ENCODE measurements around the gene SRC.

Gene SRC

DNA sequence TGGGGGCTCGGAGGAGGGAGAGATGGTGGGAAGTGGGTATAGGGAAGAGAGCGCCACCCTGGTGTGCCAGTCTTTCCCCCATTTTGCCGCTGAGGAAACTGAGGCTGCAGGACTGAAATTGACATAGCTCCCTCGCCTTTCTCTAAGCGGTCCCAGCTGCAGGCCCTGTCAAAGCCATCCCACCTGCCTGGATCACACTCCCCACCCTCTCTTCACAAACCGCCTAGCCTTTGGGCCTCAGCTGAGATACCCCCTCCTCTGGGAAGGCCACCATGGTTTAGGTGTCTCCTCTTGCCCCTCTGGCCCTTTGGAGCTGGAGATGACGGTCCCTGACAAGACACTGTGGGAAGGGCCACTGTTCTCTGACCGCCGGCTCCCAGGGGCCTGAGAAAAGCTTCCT lies 16.9 kb downstream of the SRC start:
- no peaks in the 10 kb centered on the region for H3K9me3 ChIP-seq (ENCODE audit: low read length)
- no peak overlapping the region for H3K27ac ChIP-seq (ENCODE audit: low read depth, low read length, poor library complexity, severe bottlenecking)
- no peaks in the 10 kb centered on the region for H3K9me2 ChIP-seq (ENCODE audit: low read depth, low read length)
- no peak overlapping the region for H2AFZ ChIP-seq (ENCODE audit: low read length)
- no peaks in the 10 kb centered on the region for H3K36me3 ChIP-seq (ENCODE audit: insufficient read depth, low read length)
- no peaks in the 10 kb centered on the region for H3K79me2 ChIP-seq (ENCODE audit: insufficient read depth, low read length)
- no peaks in the 10 kb centered on the region for H3F3A ChIP-seq (ENCODE audit: insufficient read depth, low read length)
- no peak overlapping the region for H3K4me2 ChIP-seq (ENCODE audit: low read length)
- no peaks in the 10 kb centered on the region for H3K4me1 ChIP-seq (ENCODE audit: insufficient read depth, low read length, severe bottlenecking)
- no peak overlapping the region for H3K4me3 ChIP-seq (ENCODE audit: low read depth, low read length, poor library complexity, severe bottlenecking)
- no peak for TF ChIP-seq EZH2 (IDR thresholded peaks at IDR 0.05; ENCODE audit: borderline replicate concordance, low read length)
- TF ChIP-seq, protein P1, sequence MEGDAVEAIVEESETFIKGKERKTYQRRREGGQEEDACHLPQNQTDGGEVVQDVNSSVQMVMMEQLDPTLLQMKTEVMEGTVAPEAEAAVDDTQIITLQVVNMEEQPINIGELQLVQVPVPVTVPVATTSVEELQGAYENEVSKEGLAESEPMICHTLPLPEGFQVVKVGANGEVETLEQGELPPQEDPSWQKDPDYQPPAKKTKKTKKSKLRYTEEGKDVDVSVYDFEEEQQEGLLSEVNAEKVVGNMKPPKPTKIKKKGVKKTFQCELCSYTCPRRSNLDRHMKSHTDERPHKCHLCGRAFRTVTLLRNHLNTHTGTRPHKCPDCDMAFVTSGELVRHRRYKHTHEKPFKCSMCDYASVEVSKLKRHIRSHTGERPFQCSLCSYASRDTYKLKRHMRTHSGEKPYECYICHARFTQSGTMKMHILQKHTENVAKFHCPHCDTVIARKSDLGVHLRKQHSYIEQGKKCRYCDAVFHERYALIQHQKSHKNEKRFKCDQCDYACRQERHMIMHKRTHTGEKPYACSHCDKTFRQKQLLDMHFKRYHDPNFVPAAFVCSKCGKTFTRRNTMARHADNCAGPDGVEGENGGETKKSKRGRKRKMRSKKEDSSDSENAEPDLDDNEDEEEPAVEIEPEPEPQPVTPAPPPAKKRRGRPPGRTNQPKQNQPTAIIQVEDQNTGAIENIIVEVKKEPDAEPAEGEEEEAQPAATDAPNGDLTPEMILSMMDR (IDR thresholded peaks at IDR 0.05; ENCODE audit: low read length): no peak
- no peak overlapping the region for H3K9ac ChIP-seq (ENCODE audit: low read length)
- H4K20me1 ChIP-seq (ENCODE audit: insufficient read depth, low read length): no peaks in the 10 kb centered on the region
- no peaks in the 10 kb centered on the region for H3K27me3 ChIP-seq (ENCODE audit: insufficient read depth, low read length)

DNA sequence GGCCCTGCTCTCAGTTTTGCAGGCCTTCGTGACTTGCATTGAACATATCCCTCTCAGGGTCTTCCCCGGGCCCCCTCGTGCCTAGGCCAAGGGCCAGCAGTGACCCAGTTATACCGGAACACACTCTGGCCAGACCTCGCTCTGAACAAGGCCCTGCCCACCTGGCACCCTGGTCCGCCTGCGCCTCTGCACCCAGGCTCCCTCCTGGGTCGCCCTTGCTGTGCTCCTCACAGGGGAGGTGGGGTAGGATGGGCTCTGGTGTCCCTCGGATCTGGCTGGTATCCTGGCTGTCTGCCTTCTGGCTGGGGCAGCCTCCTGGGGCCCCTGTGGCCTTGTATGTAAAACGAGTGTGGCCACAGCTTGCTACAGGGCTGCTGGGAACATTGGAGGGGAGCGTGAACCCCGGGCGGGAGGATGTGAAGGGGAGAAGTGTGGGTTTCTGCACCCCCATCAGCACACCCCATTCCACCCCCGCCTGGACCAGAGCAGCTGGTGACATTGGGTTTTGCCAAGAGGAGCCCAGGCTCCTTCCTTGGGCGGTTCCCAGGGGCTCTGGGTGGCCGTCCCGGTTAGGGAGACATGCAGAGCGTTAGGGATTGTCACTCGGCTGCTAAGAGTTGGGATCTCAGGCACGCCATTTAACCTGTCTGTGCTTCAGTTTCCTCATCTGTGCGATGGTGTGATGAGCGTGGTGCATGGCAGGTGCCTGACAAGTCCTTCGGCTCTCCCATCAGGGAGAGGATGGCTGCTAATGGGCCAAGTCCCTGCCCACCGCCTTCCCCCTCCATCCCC lies 17.5 kb downstream of the SRC start:
- Histone ChIP-seq H3K27ac (ENCODE audit: low read depth, low read length, poor library complexity, severe bottlenecking) (no peak overlapping the region), H3K27me3 (ENCODE audit: insufficient read depth, low read length) (no peaks in the 10 kb centered on the region), H4K20me1 (ENCODE audit: insufficient read depth, low read length) (no peaks in the 10 kb centered on the region), H3K9me3 (ENCODE audit: low read length) (no peaks in the 10 kb centered on the region), H2AFZ (ENCODE audit: low read length) (no peak overlapping the region), H3F3A (ENCODE audit: insufficient read depth, low read length) (no peaks in the 10 kb centered on the region), H3K4me2 (ENCODE audit: low read length) (no peak overlapping the region), H3K9me2 (ENCODE audit: low read depth, low read length) (no peaks in the 10 kb centered on the region), H3K9ac (ENCODE audit: low read length) (no peak overlapping the region), H3K4me1 (ENCODE audit: insufficient read depth, low read length, severe bottlenecking) (no peaks in the 10 kb centered on the region), H3K4me3 (ENCODE audit: low read depth, low read length, poor library complexity, severe bottlenecking) (no peak overlapping the region), H3K79me2 (ENCODE audit: insufficient read depth, low read length) (no peaks in the 10 kb centered on the region), H3K36me3 (ENCODE audit: insufficient read depth, low read length) (no peaks in the 10 kb centered on the region)
- TF ChIP-seq EZH2 (IDR thresholded peaks at IDR 0.05; ENCODE audit: borderline replicate concordance, low read length): no peak
- TF ChIP-seq, protein P1 (IDR thresholded peaks at IDR 0.05; ENCODE audit: low read length): no peak

DNA sequence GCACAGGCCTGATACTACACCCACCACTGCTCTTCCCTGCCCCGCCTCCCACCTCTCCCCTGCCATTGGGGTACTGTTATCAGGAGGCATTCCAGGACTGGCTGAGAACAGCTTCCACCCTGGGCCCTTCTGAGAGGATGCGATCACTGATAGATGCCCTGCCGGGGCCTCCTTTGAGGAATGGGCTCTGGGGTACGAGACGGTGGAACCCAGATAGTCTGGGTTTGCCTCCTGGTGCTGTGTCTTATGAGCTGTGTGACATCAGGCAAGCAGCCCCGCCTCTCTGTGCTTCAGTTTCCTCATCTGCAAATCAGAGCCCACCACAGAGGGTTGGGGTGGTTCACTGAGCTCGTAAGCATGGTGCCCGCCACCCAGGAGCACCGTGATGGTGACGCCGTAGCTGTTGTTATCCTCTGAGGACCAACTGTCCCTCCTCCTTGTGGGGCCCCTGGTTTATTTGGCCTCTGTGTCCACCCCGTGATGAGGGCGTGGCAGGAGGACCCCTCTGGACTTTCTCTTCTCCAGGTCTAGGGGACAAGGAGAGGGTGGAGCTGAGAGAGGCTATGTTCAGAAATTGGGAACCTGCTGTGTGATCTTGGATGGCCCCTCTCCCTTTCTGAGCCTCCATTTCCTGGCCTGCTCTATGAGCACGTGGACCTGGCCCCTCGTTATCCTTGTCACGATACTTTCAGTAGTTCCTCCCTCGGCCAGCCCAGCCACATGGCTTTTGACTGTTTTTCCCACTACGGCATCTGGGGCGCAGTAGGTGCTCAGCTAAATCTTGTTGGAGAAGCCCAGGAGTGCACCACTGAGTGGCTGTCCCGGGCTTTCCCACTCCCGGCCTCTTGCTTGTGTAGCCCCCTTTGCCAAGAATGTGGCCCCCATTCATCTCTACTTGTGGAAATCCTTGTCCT lies 18.3 kb downstream of the SRC start:
- TF ChIP-seq EZH2 (IDR thresholded peaks at IDR 0.05; ENCODE audit: borderline replicate concordance, low read length): no peak
- TF ChIP-seq, protein P1 (IDR thresholded peaks at IDR 0.05; ENCODE audit: low read length): no peak
- Histone ChIP-seq H3K9ac (ENCODE audit: low read length) (no peak overlapping the region), H3K4me3 (ENCODE audit: low read depth, low read length, poor library complexity, severe bottlenecking) (no peak overlapping the region), H4K20me1 (ENCODE audit: insufficient read depth, low read length) (no peaks in the 10 kb centered on the region), H3F3A (ENCODE audit: insufficient read depth, low read length) (no peaks in the 10 kb centered on the region), H3K36me3 (ENCODE audit: insufficient read depth, low read length) (no peaks in the 10 kb centered on the region), H3K79me2 (ENCODE audit: insufficient read depth, low read length) (no peaks in the 10 kb centered on the region), H3K4me2 (ENCODE audit: low read length) (no peak overlapping the region), H2AFZ (ENCODE audit: low read length) (no peak overlapping the region), H3K9me2 (ENCODE audit: low read depth, low read length) (no peaks in the 10 kb centered on the region), H3K9me3 (ENCODE audit: low read length) (no peaks in the 10 kb centered on the region), H3K27ac (ENCODE audit: low read depth, low read length, poor library complexity, severe bottlenecking) (no peak overlapping the region), H3K4me1 (ENCODE audit: insufficient read depth, low read length, severe bottlenecking) (no peaks in the 10 kb centered on the region), H3K27me3 (ENCODE audit: insufficient read depth, low read length) (no peaks in the 10 kb centered on the region)

Measured in OCI-LY1 (cell line).